ENCODE measurements around the gene KIF19. TPM values are rescaled to one million over a fixed set of nuclear protein-coding genes. Genes with fewer than 3 reads are reported as not detected.

KIF19 gene
- total RNA-seq, 1 experiment from 2014 or later, result not detected

- Histone ChIP-seq H2AFZ (no peak overlapping the region), H3K4me2 (no peak overlapping the region), H3K36me3 (ENCODE audit: low read depth) (no peaks in the 10 kb centered on the region), H3K4me1 (replicated peaks; ENCODE audit: insufficient read depth) (no peaks in the 10 kb centered on the region), H3K9me3 (ENCODE audit: insufficient read depth, low read depth) (no peaks in the 10 kb centered on the region), H3K27me3 (ENCODE audit: insufficient read depth, low read depth) (peaks cover 98% of the 10 kb centered on the region), H3K9me2 (ENCODE audit: insufficient read depth) (no peaks in the 10 kb centered on the region), H3F3A (ENCODE audit: insufficient read depth, low read depth) (no peaks in the 10 kb centered on the region), H3K27ac (no peak overlapping the region), H3K4me3 (no peak overlapping the region), H4K20me1 (ENCODE audit: insufficient read depth) (no peaks in the 10 kb centered on the region), H3K79me2 (ENCODE audit: low read depth) (no peaks in the 10 kb centered on the region)
- TF ChIP-seq, protein P1, sequence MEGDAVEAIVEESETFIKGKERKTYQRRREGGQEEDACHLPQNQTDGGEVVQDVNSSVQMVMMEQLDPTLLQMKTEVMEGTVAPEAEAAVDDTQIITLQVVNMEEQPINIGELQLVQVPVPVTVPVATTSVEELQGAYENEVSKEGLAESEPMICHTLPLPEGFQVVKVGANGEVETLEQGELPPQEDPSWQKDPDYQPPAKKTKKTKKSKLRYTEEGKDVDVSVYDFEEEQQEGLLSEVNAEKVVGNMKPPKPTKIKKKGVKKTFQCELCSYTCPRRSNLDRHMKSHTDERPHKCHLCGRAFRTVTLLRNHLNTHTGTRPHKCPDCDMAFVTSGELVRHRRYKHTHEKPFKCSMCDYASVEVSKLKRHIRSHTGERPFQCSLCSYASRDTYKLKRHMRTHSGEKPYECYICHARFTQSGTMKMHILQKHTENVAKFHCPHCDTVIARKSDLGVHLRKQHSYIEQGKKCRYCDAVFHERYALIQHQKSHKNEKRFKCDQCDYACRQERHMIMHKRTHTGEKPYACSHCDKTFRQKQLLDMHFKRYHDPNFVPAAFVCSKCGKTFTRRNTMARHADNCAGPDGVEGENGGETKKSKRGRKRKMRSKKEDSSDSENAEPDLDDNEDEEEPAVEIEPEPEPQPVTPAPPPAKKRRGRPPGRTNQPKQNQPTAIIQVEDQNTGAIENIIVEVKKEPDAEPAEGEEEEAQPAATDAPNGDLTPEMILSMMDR (conservative IDR thresholded peaks at IDR 0.05), result no peak
- TF ChIP-seq EZH2 (IDR thresholded peaks at IDR 0.05; ENCODE audit: low read depth), result no peak
- POLR2A ChIA-PET (ENCODE audit: unreplicated experiment), result no interaction called here
- intact Hi-C loops (cut with micrococcal nuclease; ENCODE audit: unreplicated experiment), result no loop called here
- DNase-seq, result no peak
- no TSS peak for BruUV-seq (replicated peaks)
- CTCF ChIA-PET, result no interaction called here
Observed at GRCh38 chr17:74343121-74343520, 17.1 kb downstream of the KIF19 start.

- intact Hi-C loops (cut with micrococcal nuclease; ENCODE audit: unreplicated experiment), result no loop called here
- Histone ChIP-seq H3K27me3 (ENCODE audit: insufficient read depth, low read depth) (peaks cover 98% of the 10 kb centered on the region), H3K36me3 (ENCODE audit: low read depth) (no peaks in the 10 kb centered on the region), H3F3A (ENCODE audit: insufficient read depth, low read depth) (no peaks in the 10 kb centered on the region), H2AFZ (no peak overlapping the region), H4K20me1 (ENCODE audit: insufficient read depth) (no peaks in the 10 kb centered on the region), H3K9me3 (ENCODE audit: insufficient read depth, low read depth) (no peaks in the 10 kb centered on the region), H3K4me3 (no peak overlapping the region), H3K79me2 (ENCODE audit: low read depth) (no peaks in the 10 kb centered on the region), H3K4me1 (replicated peaks; ENCODE audit: insufficient read depth) (no peaks in the 10 kb centered on the region), H3K9me2 (ENCODE audit: insufficient read depth) (no peaks in the 10 kb centered on the region), H3K4me2 (no peak overlapping the region), H3K27ac (no peak overlapping the region)
- no peak for TF ChIP-seq EZH2 (IDR thresholded peaks at IDR 0.05; ENCODE audit: low read depth)
- TF ChIP-seq, protein P1 (conservative IDR thresholded peaks at IDR 0.05), result no peak
- no peak for DNase-seq
- ChIA-PET CTCF (no interaction called here), POLR2A (ENCODE audit: unreplicated experiment) (no interaction called here)
- BruUV-seq (replicated peaks), result no TSS peak
Observed at GRCh38 chr17:74343526-74344284, 17.7 kb downstream of the KIF19 start.

DNA sequence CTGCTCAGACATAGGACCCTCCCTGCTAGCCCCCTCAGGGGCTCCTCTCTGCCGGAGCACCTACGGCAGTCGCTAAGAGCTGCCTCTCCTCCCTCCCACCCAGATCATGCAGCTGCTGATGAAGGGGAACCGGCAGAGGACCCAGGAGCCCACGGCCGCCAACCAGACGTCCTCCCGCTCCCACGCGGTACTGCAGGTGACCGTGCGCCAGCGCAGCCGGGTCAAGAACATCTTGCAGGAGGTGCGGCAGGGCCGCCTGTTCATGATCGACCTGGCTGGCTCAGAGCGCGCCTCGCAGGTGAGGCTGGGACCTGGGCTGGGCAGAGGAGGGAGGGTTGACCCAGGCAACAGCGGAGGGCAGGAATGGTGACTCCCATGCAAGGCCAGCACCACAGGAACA, 18.6 kb downstream of the KIF19 start:
- Histone ChIP-seq H3K79me2 (ENCODE audit: low read depth) (no peaks in the 10 kb centered on the region), H2AFZ (no peak overlapping the region), H3K9me3 (ENCODE audit: insufficient read depth, low read depth) (no peaks in the 10 kb centered on the region), H3K9me2 (ENCODE audit: insufficient read depth) (no peaks in the 10 kb centered on the region), H3K4me3 (no peak overlapping the region), H3K27me3 (ENCODE audit: insufficient read depth, low read depth) (peaks cover 96% of the 10 kb centered on the region), H3K27ac (no peak overlapping the region), H4K20me1 (ENCODE audit: insufficient read depth) (no peaks in the 10 kb centered on the region), H3F3A (ENCODE audit: insufficient read depth, low read depth) (no peaks in the 10 kb centered on the region), H3K4me2 (no peak overlapping the region), H3K4me1 (replicated peaks; ENCODE audit: insufficient read depth) (no peaks in the 10 kb centered on the region), H3K36me3 (ENCODE audit: low read depth) (no peaks in the 10 kb centered on the region)
- no peak for TF ChIP-seq EZH2 (IDR thresholded peaks at IDR 0.05; ENCODE audit: low read depth)
- TF ChIP-seq, protein P1 (conservative IDR thresholded peaks at IDR 0.05), result no peak
- no TSS peak for BruUV-seq (replicated peaks)
- POLR2A ChIA-PET (ENCODE audit: unreplicated experiment), result no interaction called here
- intact Hi-C loops (cut with micrococcal nuclease; ENCODE audit: unreplicated experiment), result no loop called here
- no peak for DNase-seq
- CTCF ChIA-PET, result no interaction called here
